A673 (cell line): ENCODE measurements around the gene MUL1. TPM values are rescaled to one million over a fixed set of nuclear protein-coding genes. Genes with fewer than 3 reads are reported as not detected.
A peak's percentile ranks its signal among the peaks of the same experiment; 100 is the strongest.
"Not testable (repeated sequence)": the region's sequence is repeated elsewhere in the genome, so short reads cannot be mapped to it uniquely, and the experiment has no call there.

ENCODE experiments used
- BruUV-seq: library from RNA; stranded (reverse); fragments of 400-500 nt; replicated peaks from 2 replicates; lab custom pipeline; 2021; lab: Mats Ljungman, UMichigan
- CTCF ChIA-PET: fragments of 300-600 bp; sonication (Branson Sonifier 250); formaldehyde crosslinking; loops from one replicate; lab custom pipeline; 2022; ENCODE audit warnings: antibody characterized with exemption; lab: Charles Lee
- POLR2A ChIA-PET: fragments of 300-600 bp; sonication (Branson Sonifier 250); formaldehyde crosslinking; loops from one replicate; lab custom pipeline; 2022; ENCODE audit warnings: antibody characterized with exemption; ENCODE audit not compliant: low non-redundant PET; lab: Charles Lee
- DNase-seq: peaks from one replicate; pipeline ENCODE4 v3.0.0-alpha.2; 2015; ENCODE audit warnings: low spot score
- H3K27ac ChIP-seq: fragments of 200-600 bp; sonication (generic); 2 replicates; pipeline ENCODE4 v1.5.1; 2016; ENCODE audit warnings: mixed run types, low read depth, mild to moderate bottlenecking, mixed read lengths, antibody characterized with exemption, low read length; ENCODE audit not compliant: poor library complexity, severe bottlenecking
- H3K27me3 ChIP-seq: fragments of 200-600 bp; sonication (generic); replicated peaks from 2 replicates; pipeline ENCODE4 v1.6.1; 2017; ENCODE audit warnings: mixed run types, low read depth, mild to moderate bottlenecking, mixed read lengths, antibody characterized with exemption, low read length; ENCODE audit not compliant: insufficient read depth, poor library complexity
- H3K36me3 ChIP-seq: fragments of 200-600 bp; sonication (generic); 2 replicates; pipeline ENCODE4 v1.6.1; 2016; ENCODE audit warnings: mixed run types, mild to moderate bottlenecking, mixed read lengths, antibody characterized with exemption, low read length; ENCODE audit not compliant: insufficient read depth, poor library complexity, severe bottlenecking
- H3K4me1 ChIP-seq: fragments of 200-600 bp; sonication (generic); 2 replicates; pipeline ENCODE4 v1.6.1; 2017; ENCODE audit warnings: mixed run types, mild to moderate bottlenecking, mixed read lengths, antibody characterized with exemption, low read length; ENCODE audit not compliant: insufficient read depth, poor library complexity, severe bottlenecking
- H3K4me3 ChIP-seq: fragments of 200-600 bp; sonication (generic); 2 replicates; pipeline ENCODE4 v1.5.1; 2016; ENCODE audit warnings: low read depth, mixed run types, mild to moderate bottlenecking, mixed read lengths, low read length; ENCODE audit not compliant: poor library complexity, severe bottlenecking
- H3K9me3 ChIP-seq: fragments of 200-600 bp; sonication (generic); 2 replicates; pipeline ENCODE4 v1.6.1; 2016; ENCODE audit warnings: mixed run types, low read depth, mild to moderate bottlenecking, mixed read lengths, antibody characterized with exemption, low read length; ENCODE audit not compliant: poor library complexity, severe bottlenecking
- CTCF ChIP-seq: fragments of 300-800, 200-600 bp; sonication (generic); conservative IDR thresholded peaks from 2 replicates; pipeline ENCODE4 v1.5.1; 2017; ENCODE audit warnings: low read depth, mild to moderate bottlenecking, antibody characterized with exemption, low read length, moderate library complexity, mixed read lengths
- EZH2 ChIP-seq: fragments of 200-600 bp; sonication (generic); IDR thresholded peaks from 2 replicates; pipeline ENCODE4 v1.6.1; 2017; ENCODE audit warnings: borderline replicate concordance, low read depth, mild to moderate bottlenecking, mixed read lengths, antibody characterized with exemption, low read length; ENCODE audit not compliant: poor library complexity, severe bottlenecking
- intact Hi-C: fragments of 100-400 bp; cut with micrococcal nuclease; formaldehyde crosslinking; loops from one replicate; pipeline ENCODE4 v1.10.0; 2022; ENCODE audit not compliant: unreplicated experiment
- total RNA-seq: library from RNA; stranded (reverse); gene quantifications from 2 replicates; pipeline ENCODE4 v1.2.3, GENCODE V29; 2021

The MUL1 gene
- total RNA-seq, 1 experiment from 2014 or later: 21.6 TPM

GRCh38 chr1:20526267-20526666, 18.3 kb upstream of the MUL1 start:
- ChIA-PET POLR2A (no interaction called here), CTCF (no interaction called here)
- peaks cover 46% of the 10 kb centered on the region for H3K27me3 ChIP-seq
- H3K27ac ChIP-seq: no peak overlapping the region
- H3K4me3 ChIP-seq: no peak overlapping the region
- BruUV-seq: no TSS peak
- DNase-seq: no peak
- intact Hi-C loops: no loop called here
- TF ChIP-seq EZH2 (no peak), CTCF (no peak)
- H3K36me3 ChIP-seq: no peaks in the 10 kb centered on the region
- H3K4me1 ChIP-seq: no peaks in the 10 kb centered on the region
- H3K9me3 ChIP-seq: no peaks in the 10 kb centered on the region

GRCh38 chr1:20521960-20522861, 14.3 kb upstream of the MUL1 start:
- Histone ChIP-seq H3K36me3 (no peaks in the 10 kb centered on the region), H3K4me3 (no peak overlapping the region), H3K27ac (no peak overlapping the region), H3K4me1 (no peaks in the 10 kb centered on the region), H3K9me3 (no peaks in the 10 kb centered on the region), H3K27me3 (peaks cover 15% of the 10 kb centered on the region)
- ChIA-PET CTCF (no interaction called here), POLR2A (no interaction called here)
- no TSS peak for BruUV-seq
- no peak for TF ChIP-seq EZH2
- TF ChIP-seq CTCF: peak; percentile 88
- intact Hi-C loops: loop anchor here (1.0 kb wide), 1 partner anchor 118 kb away; no protein-coding TSS in a partner anchor
- DNase-seq: peak; percentile 86

GRCh38 chr1:20519609-20520262, 11.8 kb upstream of the MUL1 start:
- POLR2A ChIA-PET, DNase-seq, H3K27ac ChIP-seq, H3K4me1 ChIP-seq, intact Hi-C loops, BruUV-seq, H3K27me3 ChIP-seq, H3K36me3 ChIP-seq, H3K9me3 ChIP-seq, H3K4me3 ChIP-seq, CTCF ChIA-PET: not testable (repeated sequence)
